ENCODE data around the gene AQP7.
"Not testable (repeated sequence)": the region's sequence is repeated elsewhere in the genome, so short reads cannot be mapped to it uniquely, and the experiment has no call there.

AQP7 gene

GRCh38 chr9:33431420-33431819, 29.1 kb upstream of the AQP7 start:
- no peak for DNase-seq

GRCh38 chr9:33430942-33431341, 28.6 kb upstream of the AQP7 start:
- no peak for DNase-seq

GRCh38 chr9:33429256-33429985, 27.1 kb upstream of the AQP7 start:
- DNase-seq, result no peak

GRCh38 chr9:33426843-33427293, 24.5 kb upstream of the AQP7 start:
- no peak for DNase-seq

GRCh38 chr9:33425128-33425533, 22.8 kb upstream of the AQP7 start:
- no peak for DNase-seq

GRCh38 chr9:33424492-33424891, 22.1 kb upstream of the AQP7 start:
- DNase-seq, result not testable (repeated sequence)

- not testable (repeated sequence) for DNase-seq
Observed at GRCh38 chr9:33424043-33424442, 21.7 kb upstream of the AQP7 start.

GRCh38 chr9:33419708-33420303, 17.4 kb upstream of the AQP7 start:
- no peak for DNase-seq

GRCh38 chr9:33418090-33418489, 15.7 kb upstream of the AQP7 start:
- no peak for DNase-seq

GRCh38 chr9:33416996-33417395, 14.6 kb upstream of the AQP7 start:
- DNase-seq, result peak; percentile 20

- DNase-seq, result peak; percentile 98
Observed at GRCh38 chr9:33415501-33416038, 13.2 kb upstream of the AQP7 start.

- no peak for DNase-seq
Observed at GRCh38 chr9:33414889-33415500, 12.6 kb upstream of the AQP7 start.

GRCh38 chr9:33414268-33414667, 11.9 kb upstream of the AQP7 start:
- DNase-seq, result no peak

- DNase-seq, result no peak
Observed at GRCh38 chr9:33408087-33408486, 5.7 kb upstream of the AQP7 start.

- DNase-seq, result no peak
Observed at GRCh38 chr9:33407061-33407460, 4.7 kb upstream of the AQP7 start.

- DNase-seq, result no peak
Observed at GRCh38 chr9:33404788-33405362, 2.5 kb upstream of the AQP7 start.

- no peak for DNase-seq
Observed at GRCh38 chr9:33403941-33404787, 1.8 kb upstream of the AQP7 start.

GRCh38 chr9:33401809-33402208, 559 bp downstream of the AQP7 start:
- DNase-seq, result not testable (repeated sequence)

GRCh38 chr9:33399047-33399446, 3.3 kb downstream of the AQP7 start:
- not testable (repeated sequence) for DNase-seq

GRCh38 chr9:33397801-33398200, 4.6 kb downstream of the AQP7 start:
- DNase-seq, result not testable (repeated sequence)

GRCh38 chr9:33395159-33395879, 7.0 kb downstream of the AQP7 start:
- DNase-seq, result not testable (repeated sequence)

GRCh38 chr9:33393986-33394385, 8.4 kb downstream of the AQP7 start:
- not testable (repeated sequence) for DNase-seq
